Measurements from ENCODE around the gene DBX1.

Gene DBX1

GRCh38 chr11:20161923-20162744 is 1.9 kb upstream of the DBX1 start:
- in situ Hi-C loops (cut with MboI; ENCODE audit: low sequenced_read_pairs, unreplicated experiment), result no loop called here
- TF ChIP-seq, protein P1, sequence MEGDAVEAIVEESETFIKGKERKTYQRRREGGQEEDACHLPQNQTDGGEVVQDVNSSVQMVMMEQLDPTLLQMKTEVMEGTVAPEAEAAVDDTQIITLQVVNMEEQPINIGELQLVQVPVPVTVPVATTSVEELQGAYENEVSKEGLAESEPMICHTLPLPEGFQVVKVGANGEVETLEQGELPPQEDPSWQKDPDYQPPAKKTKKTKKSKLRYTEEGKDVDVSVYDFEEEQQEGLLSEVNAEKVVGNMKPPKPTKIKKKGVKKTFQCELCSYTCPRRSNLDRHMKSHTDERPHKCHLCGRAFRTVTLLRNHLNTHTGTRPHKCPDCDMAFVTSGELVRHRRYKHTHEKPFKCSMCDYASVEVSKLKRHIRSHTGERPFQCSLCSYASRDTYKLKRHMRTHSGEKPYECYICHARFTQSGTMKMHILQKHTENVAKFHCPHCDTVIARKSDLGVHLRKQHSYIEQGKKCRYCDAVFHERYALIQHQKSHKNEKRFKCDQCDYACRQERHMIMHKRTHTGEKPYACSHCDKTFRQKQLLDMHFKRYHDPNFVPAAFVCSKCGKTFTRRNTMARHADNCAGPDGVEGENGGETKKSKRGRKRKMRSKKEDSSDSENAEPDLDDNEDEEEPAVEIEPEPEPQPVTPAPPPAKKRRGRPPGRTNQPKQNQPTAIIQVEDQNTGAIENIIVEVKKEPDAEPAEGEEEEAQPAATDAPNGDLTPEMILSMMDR (IDR thresholded peaks at IDR 0.05; ENCODE audit: borderline replicate concordance, control extremely low read depth, extremely low read depth, insufficient read depth, missing control alignments), result no peak
- peak; percentile 21 for DNase-seq (ENCODE audit: low spot score)

GRCh38 chr11:20161230-20161918 is 1.1 kb upstream of the DBX1 start:
- TF ChIP-seq, protein P1 (IDR thresholded peaks at IDR 0.05; ENCODE audit: borderline replicate concordance, control extremely low read depth, extremely low read depth, insufficient read depth, missing control alignments), result no peak
- in situ Hi-C loops (cut with MboI; ENCODE audit: low sequenced_read_pairs, unreplicated experiment), result no loop called here
- DNase-seq (ENCODE audit: low spot score), result peak; percentile 17

GRCh38 chr11:20159466-20160381 is 551 bp downstream of the DBX1 start:
- TF ChIP-seq, protein P1 (IDR thresholded peaks at IDR 0.05; ENCODE audit: borderline replicate concordance, control extremely low read depth, extremely low read depth, insufficient read depth, missing control alignments), result no peak
- no peak for DNase-seq (ENCODE audit: low spot score)
- in situ Hi-C loops (cut with MboI; ENCODE audit: low sequenced_read_pairs, unreplicated experiment), result no loop called here

GRCh38 chr11:20158597-20159257 is 1.5 kb downstream of the DBX1 start:
- peak; percentile 51 for DNase-seq (ENCODE audit: low spot score)
- TF ChIP-seq, protein P1 (IDR thresholded peaks at IDR 0.05; ENCODE audit: borderline replicate concordance, control extremely low read depth, extremely low read depth, insufficient read depth, missing control alignments), result no peak
- in situ Hi-C loops (cut with MboI; ENCODE audit: low sequenced_read_pairs, unreplicated experiment), result no loop called here

GRCh38 chr11:20157728-20158127 is 2.5 kb downstream of the DBX1 start:
- in situ Hi-C loops (cut with MboI; ENCODE audit: low sequenced_read_pairs, unreplicated experiment), result no loop called here
- TF ChIP-seq, protein P1 (IDR thresholded peaks at IDR 0.05; ENCODE audit: borderline replicate concordance, control extremely low read depth, extremely low read depth, insufficient read depth, missing control alignments), result no peak
- peak; percentile 17 for DNase-seq (ENCODE audit: low spot score)

Data from GM13976 (cell line).